GM19023 (cell line): ENCODE measurements around the gene PPEF2.
"Not testable (repeated sequence)": the region's sequence is repeated elsewhere in the genome, so short reads cannot be mapped to it uniquely, and the experiment has no call there.

ENCODE experiments used
- ATAC-seq: cut with Tn5 transposase; IDR thresholded peaks from one replicate; pipeline ENCODE4 v1.9.1; 2021; ENCODE audit warnings: mild to moderate bottlenecking, moderate library complexity; ENCODE audit not compliant: unreplicated experiment

The PPEF2 gene, protein sequence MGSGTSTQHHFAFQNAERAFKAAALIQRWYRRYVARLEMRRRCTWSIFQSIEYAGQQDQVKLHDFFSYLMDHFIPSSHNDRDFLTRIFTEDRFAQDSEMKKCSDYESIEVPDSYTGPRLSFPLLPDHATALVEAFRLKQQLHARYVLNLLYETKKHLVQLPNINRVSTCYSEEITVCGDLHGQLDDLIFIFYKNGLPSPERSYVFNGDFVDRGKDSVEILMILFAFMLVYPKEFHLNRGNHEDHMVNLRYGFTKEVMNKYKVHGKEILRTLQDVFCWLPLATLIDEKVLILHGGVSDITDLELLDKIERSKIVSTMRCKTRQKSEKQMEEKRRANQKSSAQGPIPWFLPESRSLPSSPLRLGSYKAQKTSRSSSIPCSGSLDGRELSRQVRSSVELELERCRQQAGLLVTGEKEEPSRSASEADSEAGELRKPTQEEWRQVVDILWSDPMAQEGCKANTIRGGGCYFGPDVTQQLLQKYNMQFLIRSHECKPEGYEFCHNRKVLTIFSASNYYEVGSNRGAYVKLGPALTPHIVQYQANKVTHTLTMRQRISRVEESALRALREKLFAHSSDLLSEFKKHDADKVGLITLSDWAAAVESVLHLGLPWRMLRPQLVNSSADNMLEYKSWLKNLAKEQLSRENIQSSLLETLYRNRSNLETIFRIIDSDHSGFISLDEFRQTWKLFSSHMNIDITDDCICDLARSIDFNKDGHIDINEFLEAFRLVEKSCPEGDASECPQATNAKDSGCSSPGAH

DNA sequence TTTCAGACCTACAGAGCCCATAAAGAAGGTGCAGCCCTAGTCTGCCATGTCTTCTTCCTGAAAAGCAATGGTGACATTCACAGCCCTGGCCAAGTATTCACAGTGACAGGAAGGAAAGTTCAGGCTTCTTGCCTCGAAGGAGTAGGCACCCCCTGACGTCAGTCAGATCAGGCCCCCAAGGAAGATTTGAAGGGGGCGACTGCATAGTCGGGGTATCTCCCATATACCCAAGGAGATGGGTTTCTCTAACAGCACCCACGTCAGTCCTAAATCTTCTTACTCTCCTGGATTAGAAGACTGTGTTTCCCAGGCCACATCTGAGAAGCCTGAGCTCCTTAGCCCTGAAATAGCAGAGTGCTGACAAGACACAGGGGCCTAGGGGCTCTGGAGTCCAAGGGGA lies at the start of gene PPEF2:
Gene PPEF2, minus strand, starts transcription at position 101 of the 400 bp plus-strand sequence. CDS start 6,127 bp downstream, outside the sequence.
- no peak for ATAC-seq

DNA sequence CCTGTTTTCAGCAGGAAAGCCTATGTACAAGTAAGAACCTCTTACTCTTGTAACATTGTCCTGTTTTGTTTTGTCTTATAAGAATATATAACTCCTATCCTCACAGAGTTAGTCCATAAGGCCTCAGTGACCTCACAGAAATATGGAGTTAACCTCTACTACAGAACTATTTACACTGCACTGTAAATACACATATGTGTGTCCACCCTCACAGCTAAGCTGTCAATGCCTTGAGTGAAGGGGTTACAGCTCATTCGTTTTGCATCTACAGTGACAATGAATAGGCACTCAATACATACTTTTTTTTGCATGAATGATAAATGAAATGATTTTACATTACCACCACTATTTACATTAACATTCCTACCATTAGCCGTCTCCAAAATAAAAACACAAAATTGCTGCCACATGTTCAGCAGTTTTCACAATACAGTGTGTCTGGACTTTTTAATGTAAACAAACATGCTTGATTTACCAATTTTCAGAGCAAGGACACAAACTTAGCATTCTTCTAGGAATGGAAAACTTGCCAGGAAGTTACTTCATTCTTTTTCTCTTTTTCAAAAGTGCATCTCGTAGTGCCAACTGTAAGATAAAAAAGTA lies 48.1 kb upstream of the PPEF2 start:
- ATAC-seq, result no peak

DNA sequence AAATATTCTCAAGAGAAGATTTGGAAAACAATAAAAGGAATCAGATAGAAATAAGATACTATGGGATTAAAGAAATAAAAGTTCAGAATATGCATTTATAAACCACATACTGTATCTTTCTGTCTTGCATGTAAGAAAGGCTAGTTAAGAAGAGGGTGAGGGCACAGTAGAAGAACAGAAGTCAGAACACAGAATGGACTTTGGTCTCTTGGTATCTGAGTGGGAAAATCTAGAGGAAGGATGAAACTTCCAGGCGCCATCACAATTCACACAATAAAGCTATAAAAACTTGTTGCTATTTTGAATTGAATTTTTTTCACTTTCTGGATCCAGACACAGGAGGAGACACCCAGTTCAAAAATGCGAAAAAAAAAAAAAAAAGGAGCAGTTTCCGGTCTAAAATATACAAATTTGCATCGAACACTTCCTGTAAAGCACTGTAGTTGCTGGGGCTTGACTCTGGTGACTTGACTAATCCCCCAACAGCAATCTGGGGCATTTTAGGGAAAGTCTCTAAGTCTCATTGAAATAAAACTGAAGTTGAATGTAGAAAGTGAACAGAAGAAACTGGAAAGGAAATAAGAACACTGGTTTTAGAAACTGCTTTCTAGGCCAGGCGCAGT lies 46.7 kb upstream of the PPEF2 start:
- ATAC-seq, result peak; percentile 79

DNA sequence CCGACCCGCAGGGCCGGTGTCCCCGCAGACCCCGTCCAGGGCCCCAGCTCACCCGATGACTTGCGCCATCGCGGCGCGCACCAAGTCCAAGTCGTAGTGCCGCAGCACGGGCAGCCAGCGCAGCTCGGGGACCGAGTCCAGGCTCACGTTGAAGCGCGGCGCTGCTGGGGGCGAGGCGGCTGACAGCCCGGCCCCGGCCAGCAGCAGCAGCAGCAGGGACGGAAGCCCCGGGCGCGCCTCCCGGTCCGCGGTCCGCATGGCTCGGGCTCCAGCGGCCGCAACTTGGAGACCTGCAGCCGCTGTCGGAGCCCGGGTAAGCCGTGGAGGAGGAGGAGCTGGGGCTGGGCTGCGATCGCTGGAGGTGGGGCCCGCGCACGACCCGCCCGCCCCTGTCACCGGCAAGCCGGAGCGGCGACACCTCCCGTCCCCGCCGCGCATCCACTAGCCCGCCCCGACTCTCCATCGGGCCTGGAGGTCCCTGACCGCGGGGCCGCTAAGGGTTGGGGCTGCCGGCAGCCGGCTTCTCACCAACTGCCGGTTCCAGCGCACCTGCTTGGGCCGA lies 38.5 kb upstream of the PPEF2 start, which contains the start of gene NAAA:
Gene NAAA, minus strand, starts transcription at position 322 of the 562 bp plus-strand sequence. Its CDS starts 64 bp downstream, at position 258.
- peak; percentile 71 for ATAC-seq

DNA sequence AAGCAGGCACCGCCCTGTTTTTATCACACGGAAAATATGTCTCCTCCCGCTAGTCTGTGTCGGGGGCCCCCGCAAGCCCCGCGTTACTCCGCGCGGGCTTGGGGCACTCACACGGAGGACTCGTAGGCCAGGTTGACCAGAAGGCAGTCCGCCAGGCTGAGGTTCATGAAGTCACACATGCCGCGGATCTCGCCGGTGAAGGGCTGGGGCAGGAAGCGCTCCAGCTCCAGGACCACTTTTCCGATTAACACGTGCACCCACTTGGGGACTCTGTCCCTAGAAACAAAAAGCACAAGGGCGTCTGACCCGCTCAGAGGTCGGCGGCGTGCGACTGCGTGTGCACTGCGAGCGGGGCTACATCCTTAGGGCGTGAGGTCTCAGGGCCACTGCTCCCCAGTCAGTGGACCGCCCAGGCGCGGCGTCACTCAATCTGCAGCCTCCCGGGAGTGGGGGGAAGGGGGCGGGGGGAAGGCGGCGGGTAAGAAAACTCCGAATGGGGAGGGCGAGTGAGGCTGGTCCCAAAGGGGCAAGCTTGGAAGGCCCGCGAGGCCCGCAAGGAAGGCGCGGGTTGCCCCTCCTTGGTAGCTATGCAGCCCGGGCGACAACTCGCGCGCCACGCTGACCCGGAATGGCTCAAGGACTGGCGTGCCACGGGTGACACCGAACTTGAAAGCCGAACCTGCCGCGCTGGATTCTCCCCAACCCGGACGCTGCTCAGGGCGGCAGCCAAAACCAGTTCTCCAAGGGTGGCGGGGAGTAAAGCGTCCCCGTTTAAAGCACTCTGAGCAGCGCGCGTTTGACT lies 37.8 kb upstream of the PPEF2 start:
- peak; percentile 67 for ATAC-seq

DNA sequence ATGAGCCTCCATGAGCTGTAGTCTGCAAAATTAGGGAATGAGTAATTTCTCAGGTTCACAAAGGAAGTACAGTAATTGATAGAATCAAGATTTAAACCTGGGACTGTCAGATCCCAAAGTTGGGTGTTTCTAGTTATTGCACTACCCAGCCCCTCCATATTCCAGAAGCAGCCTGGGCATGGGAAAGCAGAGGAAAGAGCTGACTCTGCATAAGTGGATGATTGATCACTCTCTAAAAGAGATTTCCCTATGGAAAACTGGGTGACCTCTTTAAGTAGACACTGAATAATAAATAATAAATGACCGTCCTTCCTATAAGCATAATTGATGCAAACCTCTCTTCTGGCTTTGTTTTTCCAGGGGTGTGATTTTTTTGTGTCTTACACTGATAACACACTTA lies 33.4 kb upstream of the PPEF2 start:
- ATAC-seq, result no peak

DNA sequence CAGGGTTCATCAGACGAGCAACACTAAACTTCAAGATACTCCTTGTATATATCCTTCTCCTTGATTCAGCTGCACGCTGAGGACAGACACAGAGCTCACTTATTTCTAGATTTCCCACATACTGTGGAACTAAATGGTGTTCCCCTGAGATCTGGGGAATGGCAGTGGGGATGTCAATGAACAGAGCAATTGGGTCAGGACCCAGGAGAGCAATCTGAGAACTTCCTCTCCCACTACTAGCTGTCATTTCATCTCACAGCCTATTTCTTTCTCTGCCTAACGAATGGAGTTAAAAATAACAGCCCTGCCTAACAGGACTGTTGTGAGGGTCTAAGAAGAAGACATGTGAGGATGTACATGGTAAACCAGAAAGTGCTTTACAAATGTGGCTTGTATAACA lies 27.9 kb upstream of the PPEF2 start:
- ATAC-seq, result no peak

DNA sequence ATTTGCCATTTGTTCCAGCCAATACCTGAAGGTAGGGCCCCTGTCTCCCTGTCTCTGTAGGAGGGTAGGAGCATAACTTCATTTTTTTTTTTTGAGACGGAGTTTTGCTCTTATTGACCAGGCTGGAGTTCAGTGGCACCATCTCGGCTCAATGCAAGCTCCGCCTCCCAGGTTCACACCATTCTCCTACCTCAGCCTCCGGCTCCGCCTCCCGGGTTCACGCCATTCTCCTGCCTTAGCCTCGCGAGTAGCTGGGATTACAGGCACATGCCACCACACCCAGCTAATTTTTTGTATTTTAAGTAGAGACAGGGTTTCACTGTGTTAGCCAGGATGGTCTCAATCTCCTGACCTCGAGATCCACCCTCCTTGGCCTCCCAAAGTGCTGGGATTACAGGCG lies 22.7 kb upstream of the PPEF2 start:
- not testable (repeated sequence) for ATAC-seq

DNA sequence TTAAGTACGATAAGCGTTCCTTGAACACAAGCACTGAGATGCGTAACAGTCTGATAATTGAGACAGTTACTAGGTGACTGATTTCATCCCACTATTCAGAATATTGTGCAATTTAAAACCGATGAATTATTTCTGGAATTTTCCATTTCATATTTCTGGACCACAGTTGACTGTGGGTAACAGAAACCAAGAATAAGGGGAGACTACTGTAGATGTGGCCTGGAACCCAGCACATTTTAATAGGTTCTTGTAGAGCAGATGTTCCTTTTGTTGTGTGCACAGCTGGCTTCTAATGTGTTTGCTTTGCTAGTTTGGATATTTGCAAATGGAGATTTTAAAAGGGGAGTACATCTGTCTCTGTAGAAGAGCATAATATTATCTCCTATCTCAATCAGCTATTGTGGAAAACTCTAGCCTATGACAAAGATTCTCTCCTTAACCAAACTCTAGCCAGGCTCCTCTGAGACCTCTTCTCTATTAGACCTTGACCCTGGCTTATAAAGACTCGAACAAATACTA lies 22.1 kb upstream of the PPEF2 start:
- ATAC-seq, result no peak

DNA sequence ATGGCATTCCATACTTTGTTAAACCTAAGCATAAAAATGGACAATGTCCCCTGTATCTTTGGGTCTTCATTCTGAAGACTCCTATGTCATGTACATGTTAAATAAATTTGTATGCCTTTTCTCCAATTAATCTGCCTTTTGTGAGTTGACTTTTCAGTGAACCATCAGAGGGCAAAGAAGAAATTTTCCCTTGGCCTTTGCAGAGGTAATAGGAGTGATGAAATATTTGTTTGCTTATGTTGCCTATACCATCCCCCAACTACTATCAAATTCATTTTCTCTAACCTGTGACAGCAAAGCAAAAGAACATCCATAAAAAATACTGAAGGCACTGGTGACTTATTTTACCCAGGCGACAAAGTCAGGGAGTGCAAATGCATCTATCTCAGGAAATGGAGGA lies 20.3 kb upstream of the PPEF2 start:
- ATAC-seq, result no peak

DNA sequence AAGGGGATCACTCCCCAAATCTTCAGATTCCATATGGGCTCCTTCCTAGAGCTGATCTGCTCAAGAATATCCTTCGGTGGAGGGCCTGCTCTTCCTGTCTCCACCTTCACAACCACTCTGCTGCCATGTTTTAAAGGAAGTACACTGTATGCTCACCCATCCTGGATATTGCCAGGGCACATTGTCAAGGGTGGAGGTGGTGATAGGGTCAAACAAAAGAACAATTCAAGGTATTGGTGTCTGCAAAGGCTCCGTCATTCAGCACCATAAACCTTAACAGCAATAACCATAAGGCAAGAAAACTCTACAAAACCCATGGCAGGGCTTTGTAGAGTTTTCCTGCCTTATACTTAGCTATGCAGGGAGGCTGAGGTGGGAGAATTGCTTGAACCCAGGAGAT lies 19.7 kb upstream of the PPEF2 start:
- no peak for ATAC-seq

DNA sequence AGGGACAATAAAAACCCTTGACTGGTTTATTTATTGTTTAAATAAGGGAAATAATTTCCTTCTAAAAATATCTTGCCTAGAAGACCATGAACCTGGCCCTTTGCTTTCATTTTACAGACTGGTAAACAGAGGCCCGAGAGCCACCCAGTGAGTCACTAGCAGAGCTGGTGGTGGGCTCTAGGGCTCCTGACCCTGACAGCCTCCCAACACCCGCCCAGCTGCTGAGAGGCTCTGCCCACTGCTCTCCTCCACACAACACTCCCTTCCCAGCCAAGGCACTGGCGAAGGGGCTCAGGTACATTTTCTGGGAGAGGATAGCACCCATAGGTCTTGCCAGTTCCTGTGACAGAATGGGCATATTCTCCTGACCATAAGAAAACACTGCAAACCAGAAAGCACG lies 18.1 kb upstream of the PPEF2 start:
- ATAC-seq, result no peak

DNA sequence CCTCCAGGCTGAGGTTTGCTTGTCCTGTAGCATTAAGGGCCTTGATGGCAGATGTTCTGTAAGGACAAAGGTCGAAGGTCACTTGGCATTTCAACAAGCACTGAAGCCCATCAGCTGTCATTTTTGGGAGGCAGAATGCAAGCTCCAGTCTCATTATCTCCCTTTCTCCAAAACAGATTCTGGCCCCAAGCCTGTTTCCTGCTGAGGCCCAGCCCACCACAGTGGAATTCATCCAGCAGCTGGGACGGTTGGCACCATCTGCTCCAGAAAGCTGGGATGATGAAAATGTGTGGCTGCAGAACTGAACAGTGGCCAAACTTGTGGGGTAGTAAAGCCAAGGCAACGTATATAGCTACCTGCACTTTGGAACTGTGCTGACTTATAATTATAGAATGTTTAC lies 17.7 kb upstream of the PPEF2 start:
- ATAC-seq, result no peak

DNA sequence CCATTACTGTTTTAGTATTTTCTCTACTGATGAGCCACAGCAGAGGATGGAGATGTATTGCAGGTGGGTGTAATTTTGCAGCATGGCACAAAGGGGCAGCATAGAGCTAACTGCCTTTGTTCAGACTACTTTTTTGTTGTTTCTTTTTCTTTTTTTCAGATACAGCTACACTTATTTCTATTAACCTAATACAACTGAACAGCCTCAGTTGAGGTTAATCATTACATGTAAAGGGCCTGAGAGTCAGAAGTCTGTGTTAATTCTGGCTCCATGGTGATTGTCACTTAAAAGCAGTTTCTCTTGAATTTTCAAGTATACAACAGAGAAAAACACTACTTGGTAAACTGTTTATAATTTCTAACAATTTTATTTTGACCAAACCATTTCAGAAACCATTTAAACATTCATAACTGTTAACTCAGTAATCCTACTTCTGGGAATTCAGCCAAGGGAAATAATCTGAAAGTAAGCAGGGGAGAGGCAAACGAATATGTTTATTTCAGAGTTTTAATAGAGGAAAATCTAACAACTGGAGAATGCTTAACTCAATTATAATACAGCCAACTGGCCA lies 13.9 kb upstream of the PPEF2 start:
- no peak for ATAC-seq

DNA sequence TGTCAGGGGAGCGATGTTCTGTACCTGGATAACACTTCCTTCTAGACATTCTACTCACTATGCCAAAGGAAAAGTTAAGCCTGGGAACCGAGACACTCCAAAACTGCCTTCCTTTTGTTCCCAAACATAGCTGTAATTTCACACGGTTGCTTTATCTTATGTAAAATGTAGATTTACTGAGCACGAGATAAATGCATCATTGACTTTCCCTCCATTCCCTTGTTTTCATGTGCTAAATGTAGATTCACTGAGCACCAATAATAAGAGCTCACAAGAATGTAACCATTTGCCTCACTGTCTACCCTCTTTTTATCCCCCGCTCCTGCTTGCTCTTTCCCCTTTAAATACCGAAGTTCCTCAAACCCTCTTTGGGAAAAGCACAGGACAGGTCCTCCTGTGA lies 10.7 kb upstream of the PPEF2 start:
- no peak for ATAC-seq

DNA sequence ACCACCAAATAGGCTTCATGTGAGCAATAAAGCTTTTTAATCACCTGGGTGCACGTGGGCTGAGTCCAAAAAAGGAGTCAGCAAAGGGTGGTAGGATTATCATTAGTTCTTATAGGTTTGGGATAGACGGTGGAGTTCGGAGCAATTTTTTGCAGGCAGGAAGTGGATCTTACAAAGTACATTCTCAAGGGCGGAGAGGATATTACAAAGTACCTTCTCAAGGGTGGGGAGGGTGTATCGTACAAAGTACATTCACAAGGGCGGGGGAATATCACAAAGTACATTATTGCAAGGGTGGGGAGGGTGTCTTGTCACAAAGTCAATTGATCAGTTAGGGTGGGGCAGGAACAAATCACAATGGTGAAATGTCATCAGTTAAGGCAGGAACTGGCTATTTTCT lies 8.6 kb upstream of the PPEF2 start:
- not testable (repeated sequence) for ATAC-seq

DNA sequence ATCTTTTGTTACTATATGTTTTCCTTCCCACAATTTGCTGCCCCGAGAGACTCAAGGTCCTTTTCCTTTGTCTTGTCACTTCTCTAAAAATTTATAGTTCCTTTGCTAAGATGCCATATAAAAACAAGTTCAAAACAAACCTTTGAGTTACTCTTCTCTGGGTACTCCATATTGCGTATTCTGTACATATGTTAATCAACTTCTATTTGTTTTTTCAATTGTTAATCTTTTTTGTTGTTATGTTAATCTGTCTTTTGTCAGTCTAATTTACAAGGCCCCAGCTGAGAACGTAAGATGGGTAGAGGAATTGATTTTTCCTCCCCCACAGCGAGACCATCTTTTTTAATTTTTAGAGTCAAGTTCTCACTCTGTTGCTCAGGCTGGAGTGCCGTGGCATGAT lies 7.2 kb upstream of the PPEF2 start:
- ATAC-seq, result no peak

DNA sequence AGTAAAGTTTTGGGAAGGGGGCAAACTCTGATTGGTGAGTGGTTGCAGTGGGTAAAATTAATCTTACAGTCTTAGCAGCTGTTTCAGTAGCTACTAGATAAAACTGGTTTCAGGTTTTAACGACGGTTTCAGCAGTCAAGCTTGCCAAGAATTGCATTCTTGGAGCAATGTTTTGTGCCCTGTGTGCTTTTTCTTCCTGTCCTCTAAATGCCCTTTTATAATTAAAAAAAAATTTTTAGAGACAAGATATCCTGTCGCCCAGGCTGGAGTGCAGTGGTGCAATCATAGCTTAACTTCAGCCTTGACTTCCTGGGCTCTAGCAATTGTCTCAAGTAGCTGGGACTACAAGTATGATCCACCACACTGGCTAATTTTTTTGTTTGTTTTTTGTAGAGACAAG lies 6.3 kb upstream of the PPEF2 start:
- no peak for ATAC-seq

DNA sequence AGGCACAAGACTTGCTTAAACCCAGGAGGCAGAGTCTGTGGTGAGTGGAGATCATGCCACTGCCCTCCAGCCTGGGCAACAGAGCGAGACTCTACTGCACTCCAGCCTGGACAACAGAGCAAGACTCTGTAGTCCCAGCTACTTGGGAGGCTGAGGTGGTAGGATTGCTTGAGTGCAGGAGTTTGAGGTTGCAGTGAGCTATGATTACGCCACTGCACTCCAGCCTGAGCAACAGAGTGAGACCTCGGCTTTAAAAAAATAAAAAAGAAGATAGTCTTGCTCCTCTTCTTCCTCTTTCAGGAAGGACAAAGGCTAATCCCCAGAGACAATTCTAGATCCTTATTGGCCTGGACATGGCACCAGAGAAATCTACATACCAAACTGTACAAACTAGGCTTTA lies 5.7 kb upstream of the PPEF2 start:
- ATAC-seq, result no peak

DNA sequence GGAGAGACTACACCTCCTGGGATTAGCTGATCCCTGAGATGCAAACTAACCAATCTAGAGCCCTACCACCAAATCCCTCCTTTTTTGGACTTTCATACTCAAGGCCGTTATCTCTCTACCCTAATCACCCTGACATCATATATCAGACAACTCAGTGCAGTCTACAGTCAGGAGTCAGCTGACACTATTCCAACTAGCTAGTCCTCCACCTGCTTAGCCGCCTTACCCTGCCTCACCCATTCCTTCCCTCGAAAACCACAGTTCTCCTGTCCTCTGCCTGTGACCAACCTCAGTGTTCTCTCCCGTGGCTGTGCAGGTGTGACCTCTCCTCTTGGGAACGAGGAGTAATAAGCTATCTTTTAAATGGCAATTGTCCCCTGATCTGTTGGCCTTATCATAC lies 1.8 kb upstream of the PPEF2 start:
- no peak for ATAC-seq
